Common myeloid progenitor, CD34-positive (primary cell): ENCODE measurements around the gene NDUFC1.
"Not testable (repeated sequence)": the region's sequence is repeated elsewhere in the genome, so short reads cannot be mapped to it uniquely, and the experiment has no call there.

Experiments
- CTCF ChIA-PET: fragments of 350-600 bp; sonication (Branson Sonifier 250); formaldehyde crosslinking; loops from one replicate; lab custom pipeline; 2021; ENCODE audit warnings: antibody characterized with exemption; lab: Charles Lee
- POLR2A ChIA-PET: fragments of 350-600 bp; sonication (Branson Sonifier 250); formaldehyde crosslinking; loops from one replicate; lab custom pipeline; 2021; ENCODE audit warnings: antibody characterized with exemption; lab: Charles Lee
- DNase-seq, 3 donors: peaks; one replicate each; pipeline versions ENCODE4 v3.0.0 to v3.0.0-alpha.2; 2013
- H3K27ac ChIP-seq, 2 experiments: 1 replicate in 1 of 2; 2 replicates in 1 of 2; pipeline ENCODE4 v1.7.0; 2013; ENCODE audit warnings: inconsistent platforms in 2 of 2, low read length in 2 of 2, mild to moderate bottlenecking in 2 of 2, low read depth in 1 of 2, moderate library complexity in 1 of 2; ENCODE audit not compliant: severe bottlenecking in 2 of 2, insufficient read depth in 1 of 2, poor library complexity in 1 of 2
- H3K27me3 ChIP-seq, 5 experiments: replicated peaks in 2 of 5; 1 replicate in 3 of 5; 2 replicates in 2 of 5; pipeline versions ENCODE4 v1.6.1 to v1.7.0; 2013; ENCODE audit warnings: low read length in 4 of 5, mild to moderate bottlenecking in 2 of 5, moderate library complexity in 2 of 5, inconsistent platforms in 1 of 5; ENCODE audit not compliant: insufficient read depth in 5 of 5, control insufficient read depth in 4 of 5
- H3K36me3 ChIP-seq, 4 experiments: 1 replicate in 2 of 4; 2 replicates in 2 of 4; pipeline versions ENCODE4 v1.6.1 to v1.7.0; 2013; ENCODE audit warnings: low read length in 3 of 4, control low read depth in 1 of 4, mild to moderate bottlenecking in 1 of 4; ENCODE audit not compliant: control insufficient read depth in 4 of 4, insufficient read depth in 4 of 4
- H3K4me1 ChIP-seq, 4 experiments: 1 replicate in 3 of 4; 2 replicates in 1 of 4; pipeline versions ENCODE4 v1.6.1 to v1.7.1; 2013; ENCODE audit warnings: low read length in 3 of 4, mild to moderate bottlenecking in 3 of 4, control low read depth in 1 of 4, inconsistent platforms in 1 of 4, moderate library complexity in 1 of 4; ENCODE audit not compliant: control insufficient read depth in 4 of 4, insufficient read depth in 4 of 4; ENCODE audit errors: control extremely low read depth in 1 of 4
- H3K4me3 ChIP-seq, 7 experiments: 1 replicate in 4 of 7; 2 replicates in 3 of 7; pipeline versions ENCODE4 v1.5.1 to v1.7.0; 2013; ENCODE audit warnings: mild to moderate bottlenecking in 7 of 7, low read length in 6 of 7, moderate library complexity in 6 of 7, inconsistent platforms in 2 of 7, low read depth in 2 of 7, control low read depth in 1 of 7; ENCODE audit not compliant: insufficient read depth in 4 of 7, control insufficient read depth in 1 of 7; ENCODE audit errors: extremely low read depth in 1 of 7
- H3K9me3 ChIP-seq, 5 experiments: 1 replicate in 4 of 5; 2 replicates in 1 of 5; pipeline versions ENCODE4 v1.6.1 to v1.7.1; 2013; ENCODE audit warnings: low read length in 4 of 5, mild to moderate bottlenecking in 2 of 5, inconsistent platforms in 1 of 5, low read depth in 1 of 5, moderate library complexity in 1 of 5; ENCODE audit not compliant: control insufficient read depth in 4 of 5, insufficient read depth in 2 of 5; ENCODE audit errors: control extremely low read depth in 1 of 5
- WGBS: methylation state at CpG from one replicate; pipeline ENCODE4 v1.1.5; 2013; ENCODE audit not compliant: insufficient coverage; 5-methylcytosine and 5-hydroxymethylcytosine counted together

The NDUFC1 gene

DNA sequence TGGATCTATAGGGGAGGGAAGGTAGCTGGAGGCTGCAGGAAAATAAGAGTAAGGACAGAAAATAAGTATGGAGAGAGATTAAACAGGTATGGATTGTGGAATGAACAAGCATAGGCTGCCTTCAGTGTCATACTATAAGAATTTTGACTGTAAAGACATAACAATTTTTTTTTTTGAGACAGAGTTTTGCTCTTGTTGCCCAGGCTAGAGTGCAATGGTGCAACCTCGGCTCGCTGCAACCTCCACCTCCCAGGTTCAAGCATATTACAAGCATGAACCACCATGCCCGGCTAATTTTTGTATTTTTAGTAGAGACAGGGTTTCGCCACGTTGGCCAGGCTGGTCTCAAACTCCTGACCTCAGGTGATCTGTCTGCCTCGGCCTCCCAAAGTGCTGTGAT, 46.7 kb downstream of the NDUFC1 start:
- ChIA-PET POLR2A (interaction anchor here (0.6 kb wide), 1 partner anchor 99 kb away, joined by 3 read pairs; no protein-coding TSS in a partner anchor), CTCF (interaction anchor here (1.5 to 3.2 kb wide), 3 partner anchors 10 to 105 kb away, joined by 3 to 9 read pairs (median 8); no protein-coding TSS in a partner anchor)
- WGBS = no CpG with 5 or more reads among the region's 6 CpGs
- not testable (repeated sequence) for H3K27me3 ChIP-seq, H3K36me3 ChIP-seq, H3K9me3 ChIP-seq, H3K4me3 ChIP-seq, H3K4me1 ChIP-seq, DNase-seq, H3K27ac ChIP-seq

DNA sequence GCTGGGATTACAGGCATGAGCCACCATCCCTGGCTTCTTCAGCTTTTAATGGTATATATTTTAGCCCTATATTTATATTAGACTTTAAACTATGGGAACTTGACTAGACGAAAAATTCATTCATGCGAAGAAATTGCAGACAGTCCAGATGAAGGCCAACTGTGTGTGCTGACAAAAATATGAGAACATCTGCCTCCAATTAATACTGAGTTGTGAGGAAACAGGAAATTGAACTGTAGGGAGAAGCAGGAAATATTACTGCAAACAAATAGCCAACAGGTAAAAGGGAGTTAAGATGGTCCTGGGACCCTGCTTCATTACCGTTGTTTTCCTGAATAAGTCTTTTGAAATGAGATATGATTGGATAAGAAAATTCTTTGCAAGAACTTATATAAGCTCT, 48.6 kb downstream of the NDUFC1 start:
- Histone ChIP-seq H3K4me3 (no peak overlapping the region), H3K27ac (no peak overlapping the region)
- CTCF ChIA-PET = interaction anchor here (0.6 to 3.2 kb wide), 7 partner anchors 12 to 146 kb away, joined by 3 to 9 read pairs (median 4); no protein-coding TSS in a partner anchor

DNA sequence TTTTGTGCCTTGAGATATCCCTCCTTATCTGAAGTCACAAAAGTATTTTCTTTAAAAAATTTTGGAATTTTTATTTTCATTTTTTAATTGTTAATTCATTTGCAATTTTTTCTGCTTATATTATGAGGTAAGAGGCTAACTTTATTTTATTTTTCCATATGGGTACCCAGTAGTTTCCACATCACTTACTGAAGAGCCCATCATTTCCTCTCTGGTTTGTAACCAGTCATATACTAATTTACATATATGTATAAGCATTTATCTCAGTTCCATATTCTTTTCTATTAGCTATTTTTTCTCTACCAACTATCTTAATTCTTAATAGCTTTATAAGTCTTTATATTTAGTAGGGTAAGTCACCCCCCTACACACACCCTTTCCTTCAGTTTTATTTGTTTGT, 49.2 kb downstream of the NDUFC1 start:
- peaks cover 0 to 2% (median 0%) of the 10 kb centered on the region in 5 experiments for H3K27me3 ChIP-seq
- no peaks in the 10 kb centered on the region for H3K9me3 ChIP-seq
- ChIA-PET POLR2A (no interaction called here), CTCF (interaction anchor here (0.6 to 3.2 kb wide), 6 partner anchors 13 to 145 kb away, joined by 3 to 9 read pairs (median 4); no protein-coding TSS in a partner anchor)
- H3K4me1 ChIP-seq = no peaks in the 10 kb centered on the region
- no peak for DNase-seq
- no peak overlapping the region for H3K4me3 ChIP-seq
- no peak overlapping the region for H3K27ac ChIP-seq
- H3K36me3 ChIP-seq = no peaks in the 10 kb centered on the region

More for the DNA sequence above, 48.6 kb downstream of the NDUFC1 start:
- POLR2A ChIA-PET = no interaction called here
- H3K36me3 ChIP-seq = no peaks in the 10 kb centered on the region
- no peaks in the 10 kb centered on the region for H3K4me1 ChIP-seq
- no peaks in the 10 kb centered on the region for H3K9me3 ChIP-seq
- no peak for DNase-seq
- no CpG with 5 or more reads among the region's 3 CpGs for WGBS
- H3K27me3 ChIP-seq = peaks cover 0 to 2% (median 0%) of the 10 kb centered on the region in 5 experiments

DNA sequence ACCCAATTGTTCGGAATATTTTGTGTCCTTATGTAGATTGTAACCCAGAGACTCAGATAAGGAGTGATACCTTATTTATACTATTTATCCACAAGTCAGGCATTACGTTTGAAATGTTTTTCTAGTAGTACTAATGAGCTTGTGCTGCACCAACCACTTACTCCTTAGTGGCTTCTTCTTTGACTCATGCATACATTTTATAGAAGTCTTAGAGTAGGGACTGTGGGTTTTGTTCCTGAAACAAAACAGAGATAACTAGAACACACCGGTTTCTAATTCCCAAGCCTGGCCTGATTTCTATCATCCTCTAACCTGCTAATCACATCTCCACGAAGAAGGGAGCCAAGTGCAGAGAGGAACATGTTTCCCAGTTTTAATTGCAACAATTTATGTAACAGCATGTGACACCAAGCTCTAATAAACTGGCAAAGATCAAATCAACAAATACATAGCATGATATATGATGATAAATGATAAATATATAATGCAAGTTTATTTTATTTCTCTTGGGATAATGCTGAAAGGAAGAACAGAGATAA, 54.5 kb downstream of the NDUFC1 start:
- CTCF ChIA-PET = interaction anchor here (1.0 to 1.1 kb wide), 2 partner anchors 33 to 49 kb away, joined by 3 read pairs; no protein-coding TSS in a partner anchor
- 85% methylated on average over 2 of the region's 4 CpGs for WGBS
- POLR2A ChIA-PET = interaction anchor here (0.6 kb wide), 1 partner anchor 75 kb away, joined by 3 read pairs; no protein-coding TSS in a partner anchor
- no peaks in the 10 kb centered on the region for H3K4me1 ChIP-seq
- H3K4me3 ChIP-seq = no peak overlapping the region
- H3K9me3 ChIP-seq = no peaks in the 10 kb centered on the region
- H3K27ac ChIP-seq = no peak overlapping the region
- no peaks in the 10 kb centered on the region for H3K36me3 ChIP-seq
- no peak for DNase-seq
- no peaks in the 10 kb centered on the region for H3K27me3 ChIP-seq

DNA sequence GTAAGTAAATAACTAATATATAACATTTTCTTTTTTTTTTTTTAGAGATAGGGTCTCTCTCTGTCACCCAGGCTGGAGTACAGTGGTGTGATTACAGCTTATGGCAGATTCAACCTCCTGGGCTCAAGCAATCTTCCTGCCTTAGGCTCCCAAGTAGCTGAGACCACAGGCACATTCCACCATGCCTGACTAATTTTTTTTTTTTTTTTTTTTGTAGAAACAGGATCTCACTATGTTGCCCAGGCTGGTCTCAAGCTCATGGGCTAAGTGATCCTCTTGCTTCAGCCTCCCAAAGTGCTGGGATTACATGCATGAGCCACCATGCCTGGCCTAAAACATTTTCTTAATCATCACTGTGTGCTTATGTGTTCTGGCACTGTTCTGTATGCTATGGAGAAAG, 55.0 kb downstream of the NDUFC1 start:
- H3K27ac ChIP-seq = no peak overlapping the region
- ChIA-PET CTCF (interaction anchor here (1.0 to 1.1 kb wide), 3 partner anchors 34 to 76 kb away, joined by 3 read pairs; no protein-coding TSS in a partner anchor), POLR2A (interaction anchor here (0.6 kb wide), 2 partner anchors 74 to 948 kb away, joined by 3 to 5 read pairs; no protein-coding TSS in a partner anchor)
- H3K27me3 ChIP-seq = no peaks in the 10 kb centered on the region
- no peaks in the 10 kb centered on the region for H3K36me3 ChIP-seq
- no peak for DNase-seq
- H3K4me3 ChIP-seq = no peak overlapping the region
- H3K4me1 ChIP-seq = no peaks in the 10 kb centered on the region
- peaks cover 0 to under 1% (median 0%) of the 10 kb centered on the region in 5 experiments for H3K9me3 ChIP-seq

DNA sequence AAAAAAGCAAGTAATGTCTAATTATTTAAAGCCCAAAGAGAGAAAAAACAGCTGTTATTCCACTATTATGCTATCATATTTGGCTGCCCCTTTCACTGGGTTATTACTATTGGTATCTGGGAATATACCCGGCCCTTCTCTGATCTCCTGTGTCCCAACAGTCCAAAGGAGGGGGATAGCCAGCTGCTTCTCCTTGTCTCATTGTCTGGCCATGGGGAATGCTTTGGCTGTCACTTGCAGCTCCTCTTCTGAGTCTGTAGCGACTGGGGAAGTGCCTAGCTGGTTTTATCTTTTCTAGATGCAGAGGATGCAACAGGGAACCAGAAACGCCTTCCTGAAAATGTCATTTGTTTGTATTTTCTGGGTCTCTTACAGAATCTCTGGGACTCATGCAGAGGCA, 56.1 kb downstream of the NDUFC1 start:
- CTCF ChIA-PET = interaction anchor here (1.1 kb wide), 1 partner anchor 74 kb away, joined by 3 read pairs; no protein-coding TSS in a partner anchor
- POLR2A ChIA-PET = no interaction called here

DNA sequence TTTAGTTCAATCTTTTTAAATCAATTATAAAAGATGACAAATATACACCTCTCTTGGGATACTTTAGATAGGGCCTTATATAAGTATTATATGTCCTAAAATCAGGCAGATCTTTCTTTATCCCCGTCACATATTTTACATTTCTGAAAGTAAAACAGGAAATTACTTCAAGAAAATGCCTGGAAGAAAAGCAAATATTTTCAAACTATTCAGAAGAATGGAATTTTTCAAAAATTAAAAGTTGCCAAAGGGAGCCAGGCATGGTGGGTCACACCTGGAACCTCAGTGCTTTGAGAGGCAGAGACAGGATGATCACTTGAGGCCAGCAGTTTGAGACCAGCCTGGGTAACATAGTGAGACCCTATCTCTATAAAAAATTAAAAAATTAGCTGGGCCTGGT, 56.7 kb downstream of the NDUFC1 start:
- H3K27ac ChIP-seq = no peak overlapping the region
- H3K9me3 ChIP-seq = peaks cover 0 to 3% (median 0%) of the 10 kb centered on the region in 5 experiments
- no peak overlapping the region for H3K4me3 ChIP-seq
- WGBS = no CpG with 5 or more reads among the region's 1 CpG
- DNase-seq = no peak
- ChIA-PET CTCF (no interaction called here), POLR2A (no interaction called here)
- no peaks in the 10 kb centered on the region for H3K27me3 ChIP-seq
- no peaks in the 10 kb centered on the region for H3K4me1 ChIP-seq
- H3K36me3 ChIP-seq = no peaks in the 10 kb centered on the region

More for the DNA sequence above, 56.1 kb downstream of the NDUFC1 start:
- Histone ChIP-seq H3K4me3 (no peak overlapping the region), H3K27me3 (no peaks in the 10 kb centered on the region), H3K9me3 (peaks cover 0 to 3% (median 0%) of the 10 kb centered on the region in 5 experiments), H3K36me3 (no peaks in the 10 kb centered on the region), H3K27ac (no peak overlapping the region), H3K4me1 (no peaks in the 10 kb centered on the region)
- DNase-seq = no peak
- 100% methylated on average over 1 of the region's 3 CpGs for WGBS
